SIG-M5 treated with dmso at 0.1 percent for 504 hours (cell line): ENCODE results near the gene OSBPL5.

Source experiments
- DNase-seq: peaks from one replicate; lab custom pipeline; 2025; ENCODE audit not compliant: unreplicated experiment; lab: John Stamatoyannopoulos, UW

Gene OSBPL5

GRCh38 chr11:3197878-3198528, 32.9 kb upstream of the OSBPL5 start:
- no peak for DNase-seq

GRCh38 chr11:3197044-3197695, 32.1 kb upstream of the OSBPL5 start:
- DNase-seq, result no peak

- no peak for DNase-seq
Measured at GRCh38 chr11:3196161-3197043, 31.3 kb upstream of the OSBPL5 start.

GRCh38 chr11:3195251-3196160, 30.4 kb upstream of the OSBPL5 start:
- DNase-seq, result no peak

- DNase-seq, result no peak
Measured at GRCh38 chr11:3194016-3194816, 29.1 kb upstream of the OSBPL5 start.

- no peak for DNase-seq
Measured at GRCh38 chr11:3193373-3194015, 28.4 kb upstream of the OSBPL5 start.

- DNase-seq, result no peak
Measured at GRCh38 chr11:3192511-3193372, 27.6 kb upstream of the OSBPL5 start.

- DNase-seq, result no peak
Measured at GRCh38 chr11:3191586-3192324, 26.6 kb upstream of the OSBPL5 start.

- no peak for DNase-seq
Measured at GRCh38 chr11:3190600-3190999, 25.5 kb upstream of the OSBPL5 start.

- DNase-seq, result no peak
Measured at GRCh38 chr11:3189886-3190583, 24.9 kb upstream of the OSBPL5 start.

- DNase-seq, result no peak
Measured at GRCh38 chr11:3189196-3189843, 24.2 kb upstream of the OSBPL5 start.

GRCh38 chr11:3188496-3189195, 23.5 kb upstream of the OSBPL5 start:
- no peak for DNase-seq

- DNase-seq, result no peak
Measured at GRCh38 chr11:3186166-3186953, 21.2 kb upstream of the OSBPL5 start.

- DNase-seq, result no peak
Measured at GRCh38 chr11:3184732-3185347, 19.7 kb upstream of the OSBPL5 start.

GRCh38 chr11:3183523-3183922, 18.4 kb upstream of the OSBPL5 start:
- no peak for DNase-seq
